HepG2 (cell line): ENCODE results near the gene C2orf42. TPM values are rescaled to one million over a fixed set of nuclear protein-coding genes. Genes with fewer than 3 reads are reported as not detected.
A peak's percentile ranks its signal among the peaks of the same experiment; 100 is the strongest.
"Not testable (repeated sequence)": the region's sequence is repeated elsewhere in the genome, so short reads cannot be mapped to it uniquely, and the experiment has no call there.

Experiments
- ATAC-seq: fragments of 200-7000 bp; cut with Tn5 transposase; 3 replicates; pipeline ENCODE4 v1.9.1; 2020; ENCODE audit warnings: mild to moderate bottlenecking, moderate library complexity
- BruUV-seq: library from RNA; stranded (reverse); fragments of 400-500 nt; replicated peaks from 2 replicates; lab custom pipeline; 2021; lab: Mats Ljungman, UMichigan
- CTCF ChIA-PET: fragments of 300-600 bp; formaldehyde crosslinking; extraction: SDS; loops from one replicate; lab custom pipeline; 2021; ENCODE audit warnings: low total read pairs, inconsistent platforms, low intra/inter-chr PET ratio; lab: Yijun Ruan, JAX
- POLR2A ChIA-PET: fragments of 350-600 bp; sonication (Branson Sonifier 250); formaldehyde crosslinking; loops from one replicate; lab custom pipeline; 2020; ENCODE audit warnings: antibody characterized with exemption, inconsistent platforms; lab: Yijun Ruan, JAX
- DNase-seq: peaks from one replicate; pipeline ENCODE4 v3.0.0-alpha.2; 2015; ENCODE audit warnings: low spot score
- FAIRE-seq: peaks from 3 replicates; lab custom pipeline; 2011; peaks lifted over from hg19 to GRCh38; lab: Jason Lieb, UNC
- H2AFZ ChIP-seq: one replicate; pipeline ENCODE4 v1.6.1; 2011; ENCODE audit warnings: low read length, inconsistent platforms
- H3K27ac ChIP-seq: fragments of 300-600 bp; 3 replicates; pipeline ENCODE4 v1.8.0; 2011; ENCODE audit warnings: mixed run types, mild to moderate bottlenecking, mixed read lengths, low read length, inconsistent platforms; ENCODE audit not compliant: insufficient read depth; ENCODE audit errors: extremely low read length
- H3K27me3 ChIP-seq, 2 experiments: fragments of 200-600 bp in 1 of 2; 2 replicates in 1 of 2; 3 replicates in 1 of 2; pipeline versions ENCODE4 v1.6.0 to v1.8.0; 2011; ENCODE audit warnings: low read length in 2 of 2, mild to moderate bottlenecking in 2 of 2, moderate library complexity in 2 of 2, inconsistent platforms in 1 of 2; ENCODE audit not compliant: insufficient read depth in 2 of 2, control insufficient read depth in 1 of 2
- H3K36me3 ChIP-seq, 2 experiments: fragments of 200-600 bp in 1 of 2; replicated peaks in 1 of 2; 2 replicates in 1 of 2; 3 replicates in 1 of 2; pipeline versions ENCODE4 v1.5.1 to v1.8.0; 2011; ENCODE audit warnings: low read length in 2 of 2, inconsistent platforms in 1 of 2; ENCODE audit not compliant: insufficient read depth in 2 of 2, control insufficient read depth in 1 of 2
- H3K4me1 ChIP-seq: 2 replicates; pipeline ENCODE4 v1.5.1; 2012; ENCODE audit warnings: low read length, inconsistent platforms; ENCODE audit not compliant: insufficient read depth
- H3K4me2 ChIP-seq: 2 replicates; pipeline ENCODE4 v1.6.0; 2011; ENCODE audit warnings: low read depth, low read length, inconsistent platforms
- H3K4me3 ChIP-seq, 3 experiments: fragments of 200-600 bp in 1 of 3; sonication (generic), shearing (Covaris generic) in 1 of 3; replicated peaks in 1 of 3; 2 replicates each; pipeline ENCODE4 v1.5.1; 2011 to 2016; ENCODE audit warnings: low read length in 3 of 3, inconsistent platforms in 2 of 3, low read depth in 2 of 3, mild to moderate bottlenecking in 2 of 3, control low read depth in 1 of 3, mixed read lengths in 1 of 3; ENCODE audit not compliant: insufficient read depth in 1 of 3
- H3K79me2 ChIP-seq: one replicate; pipeline ENCODE4 v1.6.1; 2011; ENCODE audit warnings: low read length, inconsistent platforms; ENCODE audit not compliant: insufficient read depth
- H3K9ac ChIP-seq: 2 replicates; pipeline ENCODE4 v1.6.0; 2011; ENCODE audit warnings: mild to moderate bottlenecking, low read depth, low read length, inconsistent platforms; ENCODE audit not compliant: insufficient read depth
- H3K9me3 ChIP-seq: 2 replicates; pipeline ENCODE4 v1.5.1; 2012; ENCODE audit warnings: mild to moderate bottlenecking, low read length
- H4K20me1 ChIP-seq: 2 replicates; pipeline ENCODE4 v1.6.0; 2011; ENCODE audit warnings: inconsistent platforms, mild to moderate bottlenecking, low read length, moderate library complexity; ENCODE audit not compliant: insufficient read depth
- ADNP ChIP-seq: sonication (generic); formaldehyde crosslinking; IDR thresholded peaks from 2 replicates; pipeline ENCODE4 v1.4.0; 2020; ENCODE audit warnings: missing genetic modification reagents
- ARNT ChIP-seq: fragments of 450-650 bp; IDR thresholded peaks from 2 replicates; pipeline ENCODE4 v1.6.1; 2017
- TBX3 ChIP-seq: fragments of 450-650 bp; IDR thresholded peaks from 2 replicates; pipeline ENCODE4 v1.6.1; 2017; ENCODE audit warnings: antibody characterized with exemption, mild to moderate bottlenecking, inconsistent platforms, borderline replicate concordance
- THAP7 ChIP-seq: sonication (generic); formaldehyde crosslinking; IDR thresholded peaks from 2 replicates; pipeline ENCODE4 v1.8.1; 2023; ENCODE audit warnings: mild to moderate bottlenecking, missing genetic modification reagents
- ZNF101 ChIP-seq: sonication (generic); formaldehyde crosslinking; IDR thresholded peaks from 2 replicates; pipeline ENCODE4 v1.4.0; 2020; ENCODE audit warnings: mild to moderate bottlenecking, low read depth, missing genetic modification reagents, borderline replicate concordance
- ZNF3 ChIP-seq: IDR thresholded peaks from 2 replicates; pipeline ENCODE4 v1.7.0; 2017; ENCODE audit warnings: inconsistent platforms
- ZNF580 ChIP-seq: IDR thresholded peaks from 2 replicates; pipeline ENCODE4 v1.6.1; 2016; ENCODE audit warnings: low read depth, borderline replicate concordance
- WGBS: methylation state at CpG from one replicate; pipeline ENCODE4 v1.1.6; 2017; ENCODE audit warnings: low lambda C conversion rate; 5-methylcytosine and 5-hydroxymethylcytosine counted together
- in situ Hi-C: cut with HindIII; loops from 2 replicates; pipeline ENCODE4 v1.10.0; 2017; ENCODE audit warnings: low pct_unique_long_range_greater_than_20kb; ENCODE audit not compliant: extremely low pct_ligation_motif_present
- intact Hi-C: fragments of 100-400 bp; cut with micrococcal nuclease; formaldehyde crosslinking; loops from one replicate; pipeline ENCODE4 v1.10.0; 2022; ENCODE audit not compliant: unreplicated experiment
- polyA plus RNA-seq, 8 experiments: library from polyadenylated mRNA; depleted of rRNA in 3 of 8; stranded (reverse) in 7 of 8; unstranded in 1 of 8; fragments of >200 nt; fragmentation: Illumina TruSeq in 4 of 8; extraction: Trizol in 4 of 8; gene quantifications; 2 replicates each; pipeline versions ENCODE4 v1.2.1 to v1.2.3, GENCODE V29; 2011 to 2016; ENCODE audit warnings: low read depth in 4 of 8, missing spikeins in 1 of 8, mixed read lengths in 1 of 8; ENCODE audit not compliant: insufficient read depth in 1 of 8
- total RNA-seq, 5 experiments: library from RNA; depleted of rRNA; stranded (reverse); fragments of >200 nt; fragmentation: Illumina TruSeq; extraction: Trizol; gene quantifications; 2 replicates each; pipeline ENCODE4 v1.2.3, GENCODE V29; 2016; ENCODE audit warnings: low read depth in 1 of 5
- TF ChIP-seq, protein P1 (sequence below): sonication (generic); formaldehyde crosslinking; IDR thresholded peaks from 2 replicates; pipeline ENCODE4 v1.4.0; 2020; ENCODE audit warnings: missing genetic modification reagents, borderline replicate concordance

C2orf42 gene
- total and polyA plus RNA-seq, 2 of the 13 experiments (the other 11 are each of a cell fraction or from before 2014, with no cell fraction given), result 9.3 to 9.9 TPM

DNA sequence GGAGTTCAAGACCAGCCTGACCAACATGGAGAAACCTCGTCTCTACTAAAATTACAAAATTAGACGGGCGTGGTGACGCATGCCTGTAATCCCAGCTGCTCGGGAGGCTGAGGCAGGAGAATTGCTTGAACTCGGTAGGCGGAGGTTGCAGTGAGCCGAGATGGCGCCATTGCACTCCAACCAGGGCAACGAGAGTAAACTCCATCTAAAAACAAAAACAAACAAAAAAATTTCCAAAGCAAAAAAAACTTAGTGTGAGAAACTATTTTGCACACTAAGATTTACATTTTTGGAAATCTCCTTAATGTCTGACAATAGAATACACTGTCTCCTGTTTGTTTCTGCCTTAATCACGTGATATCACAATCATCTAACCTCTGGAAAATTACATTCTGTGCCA is 89.1 kb downstream of the C2orf42 start:
- H3K36me3 ChIP-seq, H3K4me2 ChIP-seq, DNase-seq, BruUV-seq, H2AFZ ChIP-seq, ATAC-seq, H3K27me3 ChIP-seq, intact Hi-C loops, H3K9me3 ChIP-seq, H3K27ac ChIP-seq, CTCF ChIA-PET, H3K9ac ChIP-seq, FAIRE-seq, H3K79me2 ChIP-seq, H3K4me3 ChIP-seq, H4K20me1 ChIP-seq, in situ Hi-C loops: not testable (repeated sequence)
- H3K4me1 ChIP-seq, result peaks cover 38% of the 10 kb centered on the region
- POLR2A ChIA-PET, result interaction anchor here (0.6 kb wide), 1 partner anchor 9 kb away, joined by 3 read pairs; no protein-coding TSS in a partner anchor
- WGBS, result 89% methylated on average over 11 of the region's 11 CpGs

DNA sequence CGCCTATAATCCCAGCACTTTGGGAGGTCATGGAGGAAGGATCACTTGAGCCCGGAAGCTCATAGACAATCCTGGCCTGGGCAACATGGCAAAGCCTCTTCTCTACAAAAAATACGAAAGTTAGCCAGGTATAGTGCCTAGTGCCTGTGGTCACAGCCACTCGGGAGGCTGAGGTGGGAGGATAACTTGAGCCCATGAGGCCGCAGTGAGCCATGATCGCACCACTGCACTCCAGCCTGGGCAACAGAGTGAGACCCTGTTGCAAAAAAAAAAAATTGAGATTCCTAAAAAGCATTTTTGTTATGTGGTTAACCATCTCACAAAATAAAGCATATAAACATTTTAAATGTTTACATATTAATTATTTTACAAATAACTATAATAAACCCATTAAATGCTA is 89.6 kb downstream of the C2orf42 start:
- no peak for FAIRE-seq
- Histone ChIP-seq H3K36me3 (no peaks in the 10 kb centered on the region), H4K20me1 (no peaks in the 10 kb centered on the region), H3K4me3 (no peak overlapping the region), H3K27ac (no peak overlapping the region), H3K27me3 (no peaks in the 10 kb centered on the region), H3K4me1 (peaks cover 34% of the 10 kb centered on the region), H3K9ac (no peak overlapping the region), H3K79me2 (no peaks in the 10 kb centered on the region), H2AFZ (no peak overlapping the region), H3K9me3 (no peaks in the 10 kb centered on the region), H3K4me2 (no peak overlapping the region)
- ChIA-PET POLR2A (interaction anchor here (1.1 kb wide), 1 partner anchor 8 kb away, joined by 6 read pairs; no protein-coding TSS in a partner anchor), CTCF (no interaction called here)
- no TSS peak for BruUV-seq
- DNase-seq, result no peak
- in situ Hi-C loops, result no loop called here
- TF ChIP-seq ZNF101, result no peak
- TF ChIP-seq, protein P1, sequence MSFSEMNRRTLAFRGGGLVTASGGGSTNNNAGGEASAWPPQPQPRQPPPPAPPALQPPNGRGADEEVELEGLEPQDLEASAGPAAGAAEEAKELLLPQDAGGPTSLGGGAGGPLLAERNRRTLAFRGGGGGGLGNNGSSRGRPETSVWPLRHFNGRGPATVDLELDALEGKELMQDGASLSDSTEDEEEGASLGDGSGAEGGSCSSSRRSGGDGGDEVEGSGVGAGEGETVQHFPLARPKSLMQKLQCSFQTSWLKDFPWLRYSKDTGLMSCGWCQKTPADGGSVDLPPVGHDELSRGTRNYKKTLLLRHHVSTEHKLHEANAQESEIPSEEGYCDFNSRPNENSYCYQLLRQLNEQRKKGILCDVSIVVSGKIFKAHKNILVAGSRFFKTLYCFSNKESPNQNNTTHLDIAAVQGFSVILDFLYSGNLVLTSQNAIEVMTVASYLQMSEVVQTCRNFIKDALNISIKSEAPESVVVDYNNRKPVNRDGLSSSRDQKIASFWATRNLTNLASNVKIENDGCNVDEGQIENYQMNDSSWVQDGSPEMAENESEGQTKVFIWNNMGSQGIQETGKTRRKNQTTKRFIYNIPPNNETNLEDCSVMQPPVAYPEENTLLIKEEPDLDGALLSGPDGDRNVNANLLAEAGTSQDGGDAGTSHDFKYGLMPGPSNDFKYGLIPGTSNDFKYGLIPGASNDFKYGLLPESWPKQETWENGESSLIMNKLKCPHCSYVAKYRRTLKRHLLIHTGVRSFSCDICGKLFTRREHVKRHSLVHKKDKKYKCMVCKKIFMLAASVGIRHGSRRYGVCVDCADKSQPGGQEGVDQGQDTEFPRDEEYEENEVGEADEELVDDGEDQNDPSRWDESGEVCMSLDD (CRISPR knock-in tag), result no peak
- peak; percentile 61; the same call in 1 of the 2 replicates for TF ChIP-seq ZNF3
- no peak for TF ChIP-seq TBX3
- TF ChIP-seq ARNT, result no peak
- no peak for TF ChIP-seq ZNF580 (CRISPR knock-in tag)
- TF ChIP-seq ADNP, result no peak
- TF ChIP-seq THAP7 (CRISPR knock-in tag), result no peak
- intact Hi-C loops, result no loop called here
- WGBS, result 91% methylated on average over 6 of the region's 6 CpGs
- no peak for ATAC-seq
